PFSK-1 (cell line): ENCODE data around the gene MIPOL1.

Source experiments
- FOXP2 ChIP-seq: optimal IDR thresholded peaks from 2 replicates; pipeline ENCODE3; 2011; ENCODE audit warnings: borderline replicate concordance, control low read depth, inconsistent platforms; ENCODE audit not compliant: insufficient read depth; ENCODE audit errors: extremely low read length, extremely low read depth
- POLR2AphosphoS5 ChIP-seq: IDR thresholded peaks from 2 replicates; pipeline ENCODE4 v1.6.1; 2012; ENCODE audit warnings: low read depth, mild to moderate bottlenecking, control low read depth, low read length, moderate library complexity
- SIN3A ChIP-seq: IDR thresholded peaks from 2 replicates; pipeline ENCODE4 v1.6.1; 2012; ENCODE audit warnings: mild to moderate bottlenecking, low read length, moderate library complexity, borderline replicate concordance; ENCODE audit not compliant: insufficient read depth
- TAF1 ChIP-seq: IDR thresholded peaks from 2 replicates; pipeline ENCODE4 v1.6.1; 2012; ENCODE audit warnings: low read length, control low read depth, borderline replicate concordance; ENCODE audit not compliant: insufficient read depth
- TF ChIP-seq, protein P1 (sequence below), 2 experiments: IDR thresholded peaks; 2 replicates each; pipeline versions ENCODE4 v1.6.1 to v1.8.0; 2011 to 2012; ENCODE audit warnings: low read depth in 2 of 2, low read length in 2 of 2, control low read depth in 1 of 2, inconsistent platforms in 1 of 2, mild to moderate bottlenecking in 1 of 2, moderate library complexity in 1 of 2; ENCODE audit not compliant: insufficient read depth in 1 of 2

MIPOL1 gene

GRCh38 chr14:37580146-37580545 is 382.4 kb downstream of the MIPOL1 start:
- TF ChIP-seq SIN3A (no peak), TAF1 (no peak), FOXP2 (no peak), POLR2AphosphoS5 (no peak)
- TF ChIP-seq, protein P1, sequence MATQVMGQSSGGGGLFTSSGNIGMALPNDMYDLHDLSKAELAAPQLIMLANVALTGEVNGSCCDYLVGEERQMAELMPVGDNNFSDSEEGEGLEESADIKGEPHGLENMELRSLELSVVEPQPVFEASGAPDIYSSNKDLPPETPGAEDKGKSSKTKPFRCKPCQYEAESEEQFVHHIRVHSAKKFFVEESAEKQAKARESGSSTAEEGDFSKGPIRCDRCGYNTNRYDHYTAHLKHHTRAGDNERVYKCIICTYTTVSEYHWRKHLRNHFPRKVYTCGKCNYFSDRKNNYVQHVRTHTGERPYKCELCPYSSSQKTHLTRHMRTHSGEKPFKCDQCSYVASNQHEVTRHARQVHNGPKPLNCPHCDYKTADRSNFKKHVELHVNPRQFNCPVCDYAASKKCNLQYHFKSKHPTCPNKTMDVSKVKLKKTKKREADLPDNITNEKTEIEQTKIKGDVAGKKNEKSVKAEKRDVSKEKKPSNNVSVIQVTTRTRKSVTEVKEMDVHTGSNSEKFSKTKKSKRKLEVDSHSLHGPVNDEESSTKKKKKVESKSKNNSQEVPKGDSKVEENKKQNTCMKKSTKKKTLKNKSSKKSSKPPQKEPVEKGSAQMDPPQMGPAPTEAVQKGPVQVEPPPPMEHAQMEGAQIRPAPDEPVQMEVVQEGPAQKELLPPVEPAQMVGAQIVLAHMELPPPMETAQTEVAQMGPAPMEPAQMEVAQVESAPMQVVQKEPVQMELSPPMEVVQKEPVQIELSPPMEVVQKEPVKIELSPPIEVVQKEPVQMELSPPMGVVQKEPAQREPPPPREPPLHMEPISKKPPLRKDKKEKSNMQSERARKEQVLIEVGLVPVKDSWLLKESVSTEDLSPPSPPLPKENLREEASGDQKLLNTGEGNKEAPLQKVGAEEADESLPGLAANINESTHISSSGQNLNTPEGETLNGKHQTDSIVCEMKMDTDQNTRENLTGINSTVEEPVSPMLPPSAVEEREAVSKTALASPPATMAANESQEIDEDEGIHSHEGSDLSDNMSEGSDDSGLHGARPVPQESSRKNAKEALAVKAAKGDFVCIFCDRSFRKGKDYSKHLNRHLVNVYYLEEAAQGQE (IDR thresholded peaks at IDR 0.05; ENCODE audit: insufficient read depth in 1 of 2, low read depth in 2 of 2, low read length in 2 of 2) = no peak

- TF ChIP-seq POLR2AphosphoS5 = no peak
- no peak for TF ChIP-seq FOXP2
- no peak for TF ChIP-seq TAF1
- TF ChIP-seq, protein P1 (IDR thresholded peaks at IDR 0.05; ENCODE audit: insufficient read depth in 1 of 2, low read depth in 2 of 2, low read length in 2 of 2) = no peak
- no peak for TF ChIP-seq SIN3A
Measured at GRCh38 chr14:37583358-37584210, 385.8 kb downstream of the MIPOL1 start.

- TF ChIP-seq SIN3A = no peak
Measured at GRCh38 chr14:37584211-37585100, 386.7 kb downstream of the MIPOL1 start.

- no peak for TF ChIP-seq FOXP2
- no peak for TF ChIP-seq POLR2AphosphoS5
- TF ChIP-seq SIN3A = no peak
- TF ChIP-seq, protein P1 (IDR thresholded peaks at IDR 0.05; ENCODE audit: insufficient read depth in 1 of 2, low read depth in 2 of 2, low read length in 2 of 2) = no peak
- TF ChIP-seq TAF1 = no peak
Measured at GRCh38 chr14:37585101-37585511, 387.4 kb downstream of the MIPOL1 start.

- TF ChIP-seq TAF1 = no peak
- TF ChIP-seq SIN3A = no peak
Measured at GRCh38 chr14:37585971-37586796, 388.4 kb downstream of the MIPOL1 start.

DNA sequence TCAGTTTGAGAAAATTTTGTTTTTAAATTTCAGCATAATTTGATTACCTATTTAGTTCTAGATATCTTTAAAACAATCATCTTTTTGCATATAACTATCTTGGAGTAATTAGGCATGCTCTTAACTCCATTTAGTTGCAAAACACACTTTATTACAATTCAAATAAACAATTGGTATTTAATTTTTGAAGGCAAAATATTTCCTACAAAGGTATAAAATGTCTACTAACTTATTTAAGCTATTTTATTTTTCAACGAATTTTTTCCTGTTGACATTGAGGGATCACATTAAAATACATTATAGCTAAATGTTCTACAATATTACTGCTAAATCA is 389.0 kb downstream of the MIPOL1 start:
- TF ChIP-seq, protein P1 (IDR thresholded peaks at IDR 0.05; ENCODE audit: insufficient read depth in 1 of 2, low read depth in 2 of 2, low read length in 2 of 2) = no peak
- no peak for TF ChIP-seq TAF1
- no peak for TF ChIP-seq FOXP2
- no peak for TF ChIP-seq POLR2AphosphoS5
- no peak for TF ChIP-seq SIN3A
